Stimulated activated naive CD4-positive, alpha-beta T cell treated with Interleukin-2 at 50 U/mL for 16 hours (primary cell): ENCODE results near the gene PRKCB.

Experiments used
- DNase-seq: peaks from one replicate; lab custom pipeline; 2025; lab: John Stamatoyannopoulos, UW

PRKCB gene

GRCh38 chr16:24253192-24253591 lies 417.4 kb downstream of the PRKCB start:
- DNase-seq: peak; percentile 6

- DNase-seq: peak; percentile 24
Measured at GRCh38 chr16:24255456-24256371, 419.9 kb downstream of the PRKCB start, which contains the start of gene CACNG3. TSS of gene CACNG3 (plus strand) at chr16:24256335. CDS start at chr16:24256755, 420 bp downstream.

GRCh38 chr16:24257958-24258357 lies 422.2 kb downstream of the PRKCB start:
- no peak for DNase-seq

GRCh38 chr16:24258791-24259190 lies 423.0 kb downstream of the PRKCB start:
- no peak for DNase-seq

- no peak for DNase-seq
Measured at GRCh38 chr16:24262816-24263215, 427.0 kb downstream of the PRKCB start.
